ENCODE measurements around the gene CCSER2.
"Not testable (repeated sequence)": the region's sequence is repeated elsewhere in the genome, so short reads cannot be mapped to it uniquely, and the experiment has no call there.

CCSER2 gene

DNA sequence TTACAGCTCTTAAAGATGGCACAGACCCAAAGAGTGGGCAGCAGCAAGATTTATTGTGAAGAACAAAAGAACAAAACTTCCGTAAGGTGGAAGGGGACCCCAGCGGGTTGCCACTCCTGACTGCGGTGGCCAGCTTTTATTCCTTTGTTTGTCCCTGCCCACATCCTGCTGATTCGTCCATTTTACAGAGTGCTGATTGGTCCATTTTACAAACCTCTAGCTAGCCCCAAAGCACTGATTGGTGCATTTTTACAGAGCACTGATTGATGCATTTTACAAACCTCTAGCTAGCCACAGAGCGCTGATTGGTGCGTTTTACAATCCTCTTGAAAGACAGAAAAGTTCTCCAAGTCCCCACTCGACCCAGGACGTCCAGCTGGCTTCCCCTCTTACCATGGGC is 16.8 kb upstream of the CCSER2 start:
- no peak for DNase-seq (ENCODE audit: low read depth)

DNA sequence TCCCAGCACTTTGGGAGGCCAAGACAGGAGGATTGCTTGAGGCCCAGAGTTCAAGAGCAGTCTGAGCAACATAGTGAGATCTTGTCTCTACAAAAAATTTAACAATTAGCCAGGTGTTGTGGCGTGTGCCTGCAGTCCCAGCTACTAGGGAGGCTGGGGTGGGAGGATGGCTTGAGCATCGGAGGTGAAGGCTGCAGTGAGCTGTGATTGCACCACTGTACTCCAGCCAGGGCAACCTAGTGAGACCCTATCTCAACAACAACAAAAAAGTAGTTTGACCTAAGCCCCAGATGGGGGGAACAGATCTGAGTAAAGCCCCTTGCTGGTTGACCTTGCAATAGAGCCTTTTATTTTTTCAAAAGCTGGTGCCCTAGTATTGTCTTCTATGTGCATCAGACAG is 15.6 kb upstream of the CCSER2 start:
- DNase-seq (ENCODE audit: low read depth): no peak

- DNase-seq (ENCODE audit: low read depth): no peak
Measured at GRCh38 chr10:84314275-84314674, 14.1 kb upstream of the CCSER2 start.

- no peak for DNase-seq (ENCODE audit: low read depth)
Measured at GRCh38 chr10:84317174-84317573, 11.2 kb upstream of the CCSER2 start.

- DNase-seq (ENCODE audit: low read depth): no peak
Measured at GRCh38 chr10:84321902-84322301, 6.5 kb upstream of the CCSER2 start.

- not testable (repeated sequence) for DNase-seq (ENCODE audit: low read depth)
Measured at GRCh38 chr10:84323566-84323965, 4.8 kb upstream of the CCSER2 start.

GRCh38 chr10:84326995-84327394 is 1.4 kb upstream of the CCSER2 start:
- not testable (repeated sequence) for DNase-seq (ENCODE audit: low read depth)

- peak; percentile 41 for DNase-seq (ENCODE audit: low read depth)
Measured at GRCh38 chr10:84329196-84329611, 815 bp downstream of the CCSER2 start.

DNA sequence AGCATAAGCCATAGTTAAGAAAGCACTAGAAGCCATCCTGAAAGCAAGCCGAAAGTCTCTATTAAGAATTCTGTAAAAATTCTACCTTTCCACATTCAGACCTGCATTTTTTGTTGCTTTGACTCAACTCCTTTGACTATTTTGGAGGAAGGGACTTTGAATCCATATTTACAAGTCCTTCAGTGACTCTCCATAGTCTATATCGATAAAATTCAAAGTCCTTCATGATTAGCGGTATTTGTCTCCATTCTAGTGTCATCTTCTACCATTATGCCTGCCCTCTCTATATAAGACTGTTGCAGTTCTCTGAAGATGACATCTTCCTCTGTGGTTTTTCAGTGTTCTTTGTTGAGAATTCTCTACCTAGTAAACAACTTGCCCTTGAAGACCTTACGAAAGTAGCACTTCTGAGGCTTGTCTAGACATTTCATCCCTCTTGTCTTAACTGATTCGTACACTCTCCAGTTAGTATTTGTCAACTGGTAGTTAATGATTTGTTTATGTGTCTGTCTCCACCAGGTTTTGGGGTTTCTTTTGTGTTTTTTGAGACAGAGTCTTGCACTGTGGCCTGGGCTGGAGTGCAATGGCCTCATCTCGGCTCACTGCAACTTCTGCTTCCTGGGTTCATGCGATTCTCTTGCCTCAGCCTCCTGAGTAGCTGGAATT is 1.7 kb downstream of the CCSER2 start:
- DNase-seq (ENCODE audit: low read depth): no peak

GRCh38 chr10:84331091-84331490 is 2.7 kb downstream of the CCSER2 start:
- DNase-seq (ENCODE audit: low read depth): no peak

DNA sequence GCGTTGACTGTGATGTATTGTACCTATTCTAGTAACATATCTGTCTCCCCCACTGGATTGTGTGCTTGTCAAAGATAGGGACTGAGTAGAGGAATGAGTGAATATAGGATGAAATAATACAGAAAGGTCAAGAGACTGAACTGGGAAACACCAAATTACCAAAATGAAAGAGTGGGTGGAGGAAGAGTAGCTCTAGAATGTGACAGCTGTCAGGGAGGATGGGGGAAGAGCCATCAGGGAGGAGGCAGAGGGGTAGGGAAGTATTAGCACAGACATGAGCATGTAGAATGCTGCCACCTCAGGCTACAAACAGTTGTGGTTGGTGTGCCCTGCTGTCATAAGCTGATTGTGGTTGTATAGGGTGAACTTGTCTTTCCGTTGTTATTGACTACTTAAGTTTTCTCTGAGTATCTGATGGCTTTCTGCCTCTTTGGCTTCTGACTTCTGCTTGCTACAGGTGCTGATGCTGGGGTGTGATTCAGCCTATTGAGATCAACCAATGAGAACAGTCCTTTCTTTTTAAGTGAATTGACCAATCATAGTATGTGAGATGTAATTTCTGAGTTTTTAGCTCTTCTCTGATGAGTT is 5.6 kb downstream of the CCSER2 start:
- peak; percentile 40 for DNase-seq (ENCODE audit: low read depth)

- DNase-seq (ENCODE audit: low read depth): no peak
Measured at GRCh38 chr10:84334811-84335210, 6.4 kb downstream of the CCSER2 start.

GRCh38 chr10:84335516-84335915 is 7.1 kb downstream of the CCSER2 start:
- no peak for DNase-seq (ENCODE audit: low read depth)

- no peak for DNase-seq (ENCODE audit: low read depth)
Measured at GRCh38 chr10:84336406-84337090, 8.2 kb downstream of the CCSER2 start.

DNA sequence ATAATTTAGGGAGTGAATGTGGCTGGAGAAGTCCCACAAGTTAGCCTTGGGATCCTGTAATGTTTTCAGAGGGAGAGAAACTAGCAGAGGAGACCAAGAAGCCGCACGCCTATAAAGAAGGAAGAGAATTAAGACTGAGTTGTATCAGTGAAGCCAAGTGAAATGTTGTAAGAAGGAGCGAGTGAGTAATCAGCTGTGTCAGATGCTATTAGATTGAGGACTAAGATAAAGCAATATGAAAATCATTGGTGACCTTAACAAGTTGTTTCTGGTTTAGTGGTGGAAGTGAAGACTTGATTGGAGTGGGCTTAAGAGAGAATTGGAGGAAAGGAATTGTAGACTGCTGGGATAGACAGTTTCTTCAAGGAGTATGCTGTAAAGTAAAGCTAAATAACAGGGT is 8.8 kb downstream of the CCSER2 start:
- DNase-seq (ENCODE audit: low read depth): no peak

- DNase-seq (ENCODE audit: low read depth): no peak
Measured at GRCh38 chr10:84339025-84339424, 10.6 kb downstream of the CCSER2 start.

DNA sequence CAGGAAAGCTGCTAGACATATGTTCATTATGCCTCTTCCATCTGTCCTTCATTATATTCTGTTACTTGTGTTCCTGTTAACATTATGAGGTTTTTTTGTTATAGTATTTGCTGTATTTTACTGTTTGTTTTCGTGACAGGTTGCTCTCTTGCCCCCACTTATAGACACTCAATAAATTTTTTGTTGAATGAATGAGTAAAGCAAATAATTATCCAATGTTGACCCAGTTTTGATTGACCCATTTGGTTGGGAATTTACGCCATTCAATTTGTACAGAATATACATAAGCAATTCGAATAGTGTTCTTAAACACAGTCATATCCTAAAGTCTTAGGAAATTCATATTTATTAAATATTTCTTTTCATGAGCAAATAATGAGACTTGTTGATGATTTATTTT is 11.8 kb downstream of the CCSER2 start:
- DNase-seq (ENCODE audit: low read depth): no peak

DNA sequence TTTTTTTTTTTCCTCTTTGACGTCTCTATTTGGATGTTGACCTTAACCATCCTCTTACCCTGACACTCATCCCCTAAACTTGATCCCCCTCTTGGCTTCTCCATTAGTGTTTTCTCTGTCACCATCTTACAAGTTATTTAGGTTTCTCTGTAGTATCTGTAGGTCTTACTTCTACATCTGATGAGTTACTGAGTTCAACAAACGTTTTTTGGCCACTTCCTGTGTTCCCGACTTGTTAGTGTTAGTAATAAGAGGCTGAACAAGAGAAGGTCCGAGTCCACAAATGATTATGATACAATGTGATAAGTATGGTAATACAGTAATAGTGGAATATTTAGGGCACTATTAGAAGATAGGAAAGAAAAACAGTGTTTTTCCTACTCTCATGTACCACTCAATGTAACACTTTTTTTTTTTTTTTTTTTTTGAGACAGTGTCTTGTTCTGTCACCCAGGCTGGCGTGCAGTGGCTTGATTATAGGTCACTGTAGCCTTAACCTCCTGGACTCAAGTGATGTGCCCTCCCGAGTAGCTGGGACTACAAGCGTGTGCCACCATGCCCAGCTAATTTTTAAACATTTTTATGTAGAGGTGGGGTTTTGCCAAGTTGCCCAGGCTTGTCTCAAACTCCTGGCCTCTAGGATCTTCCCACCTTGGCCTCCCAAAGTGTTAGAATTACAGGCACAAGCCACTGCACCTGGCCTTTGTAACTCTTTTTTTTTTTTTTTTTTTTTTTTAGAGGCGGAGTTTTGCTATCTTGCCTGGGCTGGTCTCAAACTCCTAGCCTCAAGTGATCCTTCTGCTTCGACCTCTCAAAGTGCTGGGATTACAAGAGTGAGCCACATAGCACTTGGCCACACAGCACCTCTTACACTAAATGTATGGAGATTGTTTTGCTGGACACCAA is 12.5 kb downstream of the CCSER2 start:
- DNase-seq (ENCODE audit: low read depth): no peak

DNA sequence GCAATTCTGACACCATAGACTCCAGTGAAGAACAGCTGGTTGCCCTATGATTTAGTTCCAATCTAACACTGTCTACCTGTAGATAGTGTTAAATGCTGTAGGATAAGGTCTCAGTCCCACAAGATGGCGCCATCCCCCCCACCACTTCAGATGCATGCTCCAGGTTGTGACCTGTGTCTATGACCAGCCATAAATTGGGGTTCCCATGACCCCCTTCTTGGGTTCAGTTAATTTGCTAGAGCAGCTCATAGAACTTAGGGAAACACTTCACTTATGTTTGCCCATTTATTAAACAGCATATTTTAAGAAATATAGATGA is 13.1 kb downstream of the CCSER2 start:
- DNase-seq (ENCODE audit: low read depth): no peak

DNA sequence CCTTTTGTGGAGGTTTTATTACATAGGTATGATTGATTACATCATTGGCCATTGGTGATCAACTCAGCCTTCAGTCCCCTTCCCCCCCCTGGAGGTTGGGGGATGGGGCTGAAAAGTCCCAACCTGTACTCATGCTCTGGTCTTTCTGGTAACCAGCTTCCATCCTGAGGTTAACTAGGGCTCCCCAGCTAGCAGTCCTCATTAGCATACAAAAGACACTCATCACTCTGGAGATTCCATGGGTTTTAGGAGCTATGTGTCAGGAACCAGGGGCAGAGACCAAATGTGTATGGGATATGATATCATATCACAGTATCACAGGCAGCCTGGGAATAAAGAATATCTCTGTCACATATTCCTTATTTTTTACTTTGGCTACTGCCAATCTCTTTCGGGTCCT is 13.6 kb downstream of the CCSER2 start:
- no peak for DNase-seq (ENCODE audit: low read depth)

- DNase-seq (ENCODE audit: low read depth): no peak
Measured at GRCh38 chr10:84342584-84342983, 14.2 kb downstream of the CCSER2 start.

GRCh38 chr10:84343831-84344230 is 15.4 kb downstream of the CCSER2 start:
- DNase-seq (ENCODE audit: low read depth): no peak

DNA sequence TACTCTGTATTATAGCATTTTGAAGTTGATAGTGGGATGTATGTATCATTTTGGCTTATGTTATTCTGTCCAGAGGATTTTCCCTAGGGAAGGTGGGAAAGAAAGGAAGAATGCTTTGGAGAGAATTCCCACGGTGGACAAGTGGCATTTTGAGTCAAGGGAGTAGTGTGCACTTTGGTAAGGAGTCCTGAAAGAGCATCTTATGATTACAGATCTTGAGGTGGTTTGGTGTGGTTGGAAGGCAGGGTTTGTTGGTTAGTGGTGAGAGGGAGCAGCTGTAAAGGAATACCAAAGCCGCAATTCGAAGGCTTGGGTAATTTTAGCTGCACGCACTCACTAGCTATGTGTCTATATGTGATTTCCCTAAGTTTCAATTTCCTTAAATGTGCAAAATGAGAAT is 16.1 kb downstream of the CCSER2 start:
- DNase-seq (ENCODE audit: low read depth): no peak
